HG03432 (cell line): ENCODE data around the gene FAM13A.
"Not testable (repeated sequence)": the region's sequence is repeated elsewhere in the genome, so short reads cannot be mapped to it uniquely, and the experiment has no call there.

ENCODE experiments used
- ATAC-seq: cut with Tn5 transposase; IDR thresholded peaks from one replicate; pipeline ENCODE4 v1.9.1; 2021; ENCODE audit warnings: mild to moderate bottlenecking, moderate library complexity; ENCODE audit not compliant: unreplicated experiment

FAM13A gene

DNA sequence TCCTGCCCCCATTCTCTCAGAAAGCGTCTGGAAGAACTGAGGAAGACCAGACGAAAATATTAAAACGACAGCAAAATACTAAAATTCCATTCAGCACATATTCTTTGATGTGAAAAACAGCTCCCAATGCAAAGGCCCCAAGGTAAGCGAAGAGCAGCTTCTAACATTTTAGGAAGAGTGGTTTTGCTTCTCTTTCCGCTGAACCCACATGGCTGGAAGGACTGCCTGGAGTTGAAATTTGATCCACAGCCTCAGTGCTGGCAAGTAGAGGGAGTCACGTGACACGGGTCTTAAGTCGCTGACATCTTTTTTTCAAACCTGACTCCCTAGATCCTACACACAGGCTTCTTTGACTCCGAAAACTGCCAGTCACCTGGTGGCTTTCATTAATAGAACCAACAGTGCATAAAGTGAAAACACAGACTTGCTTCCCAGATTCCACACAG lies at the start of gene FAM13A:
TSS of gene FAM13A (minus strand) at position 233 of the 446 bp plus-strand sequence. CDS start at position 12, 221 bp downstream.
- ATAC-seq, result peak; percentile 77

DNA sequence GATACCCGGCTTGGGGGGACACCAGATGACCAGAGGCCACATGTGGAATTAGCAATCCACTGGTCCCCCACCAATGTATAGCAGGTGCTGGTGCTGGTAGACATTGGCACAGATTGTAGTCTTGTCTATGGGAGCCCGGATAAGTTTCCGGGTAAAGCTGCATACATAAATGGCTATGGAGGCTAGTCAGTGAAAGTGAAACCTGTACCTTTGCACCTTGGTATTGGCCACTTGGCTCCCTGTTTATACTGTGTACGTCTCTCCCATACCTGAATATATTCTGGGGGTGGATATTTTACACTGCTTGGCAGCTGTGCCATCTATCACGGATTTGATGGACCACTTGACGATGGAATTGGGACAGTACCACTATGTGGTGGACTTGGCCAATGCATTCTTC lies 48.7 kb upstream of the FAM13A start:
- ATAC-seq, result no peak

DNA sequence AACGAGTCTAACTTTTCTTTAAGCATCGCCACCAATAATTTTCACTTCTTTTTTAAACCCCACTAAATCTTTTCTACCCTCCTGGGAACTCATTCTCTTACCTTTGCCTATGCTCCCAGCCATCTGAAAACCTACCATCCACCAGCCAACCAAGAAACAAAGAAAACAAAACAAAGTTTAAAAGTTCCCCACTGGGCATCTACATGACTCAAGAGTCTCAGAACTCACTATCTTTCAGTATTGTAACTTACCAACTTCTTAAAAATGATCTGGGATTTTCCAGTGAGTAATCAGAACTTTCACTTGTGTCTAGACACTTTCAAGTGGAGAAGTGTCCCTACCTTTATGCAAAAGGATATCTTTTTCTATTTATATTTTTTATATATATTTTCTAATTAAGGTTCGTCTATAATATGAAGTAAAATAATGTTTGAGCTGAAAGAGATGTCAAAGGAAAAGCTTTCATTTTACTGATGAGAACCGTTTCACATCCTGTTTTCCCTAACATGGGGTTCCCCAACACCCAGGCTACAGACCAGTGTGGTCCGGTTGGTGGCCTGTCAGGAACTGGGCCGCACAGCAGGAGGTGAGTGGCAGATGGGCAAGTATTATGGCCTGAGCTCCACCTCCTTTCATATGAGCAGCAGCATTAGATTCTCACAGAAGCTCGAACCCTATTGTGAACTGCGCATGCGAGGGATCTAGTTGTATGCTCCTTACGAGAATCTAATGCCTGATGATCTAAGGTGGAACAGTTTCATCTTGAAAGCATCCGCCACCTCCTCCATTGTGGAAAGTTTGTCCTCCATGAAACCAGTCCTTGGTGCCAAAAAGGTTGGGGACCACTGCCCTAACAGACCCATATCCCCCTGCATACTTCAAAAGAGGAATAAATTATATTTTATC lies 44.5 kb upstream of the FAM13A start:
- ATAC-seq, result peak; percentile 95

DNA sequence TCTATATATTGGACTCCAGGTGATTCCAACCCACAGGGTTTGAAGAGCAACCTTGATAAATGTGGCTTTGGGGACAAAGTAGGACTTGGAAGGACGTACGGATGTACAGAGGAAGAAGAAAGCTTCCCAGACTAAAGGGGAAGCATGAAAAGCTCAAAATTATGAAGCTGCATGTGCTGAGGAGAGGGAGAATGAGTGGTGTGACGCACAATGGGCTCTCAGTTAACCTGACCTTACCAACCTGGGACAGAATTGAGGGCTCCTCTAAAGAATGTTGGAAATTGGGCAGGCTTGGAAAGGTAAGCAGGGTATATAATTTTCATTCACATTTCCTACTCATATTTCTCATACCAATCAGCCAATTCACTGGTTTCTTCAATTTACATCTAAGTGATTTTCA lies 43.9 kb upstream of the FAM13A start:
- ATAC-seq, result peak; percentile 16

DNA sequence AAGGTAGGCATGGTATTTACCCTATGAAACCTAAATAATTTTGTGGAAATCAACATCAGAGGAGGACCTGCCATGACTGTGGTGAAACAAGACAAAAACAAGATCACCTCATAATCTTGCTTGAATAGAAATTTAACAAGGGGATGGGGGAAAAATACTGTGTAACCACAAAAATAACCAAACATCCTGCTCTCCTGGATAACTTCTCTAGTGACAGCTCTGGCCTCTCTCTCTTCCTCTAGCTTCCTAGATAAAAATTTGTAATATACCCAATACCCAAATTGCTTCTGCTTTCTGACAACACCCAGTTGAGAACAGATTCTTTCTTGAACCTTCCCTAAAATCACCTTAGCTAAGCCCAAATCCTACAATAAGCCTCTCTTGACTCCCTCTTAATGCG lies 42.5 kb upstream of the FAM13A start:
- ATAC-seq, result no peak

DNA sequence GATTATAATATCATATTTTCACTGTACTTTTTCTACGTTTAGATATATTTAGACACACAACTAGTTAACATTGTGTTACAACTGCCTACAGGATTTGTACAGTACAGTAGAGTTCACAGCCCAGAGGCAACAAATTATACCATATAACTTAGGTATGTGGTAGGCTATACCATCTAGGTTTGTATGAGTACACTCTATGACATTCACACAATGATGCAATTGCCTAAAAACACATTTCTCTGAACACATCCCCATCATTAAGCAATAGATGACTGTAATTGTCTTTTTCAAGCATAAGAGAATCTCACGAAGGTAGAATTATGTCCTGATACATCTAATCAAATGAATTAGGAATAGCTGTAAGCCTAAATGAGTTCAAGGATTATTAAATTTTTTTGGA lies 42.0 kb upstream of the FAM13A start:
- no peak for ATAC-seq

DNA sequence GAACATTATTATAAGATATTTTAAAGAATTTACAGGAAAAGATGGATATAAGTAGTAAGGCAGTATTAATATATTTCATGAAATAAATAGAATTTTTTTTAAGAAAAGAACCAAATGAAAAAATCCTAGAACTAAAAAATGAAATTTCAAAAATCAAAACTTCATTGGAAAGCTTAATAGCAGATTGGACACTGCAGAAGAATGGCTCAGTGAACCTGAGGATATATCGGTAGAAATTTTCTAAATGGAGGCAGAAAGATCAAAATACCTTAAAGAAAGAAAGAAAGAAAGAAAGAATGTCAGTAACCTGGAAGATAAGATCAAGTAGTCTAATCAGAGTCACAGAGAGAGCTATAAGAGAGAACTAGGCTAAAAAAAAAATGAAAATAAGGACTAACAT lies 21.3 kb upstream of the FAM13A start:
- no peak for ATAC-seq

DNA sequence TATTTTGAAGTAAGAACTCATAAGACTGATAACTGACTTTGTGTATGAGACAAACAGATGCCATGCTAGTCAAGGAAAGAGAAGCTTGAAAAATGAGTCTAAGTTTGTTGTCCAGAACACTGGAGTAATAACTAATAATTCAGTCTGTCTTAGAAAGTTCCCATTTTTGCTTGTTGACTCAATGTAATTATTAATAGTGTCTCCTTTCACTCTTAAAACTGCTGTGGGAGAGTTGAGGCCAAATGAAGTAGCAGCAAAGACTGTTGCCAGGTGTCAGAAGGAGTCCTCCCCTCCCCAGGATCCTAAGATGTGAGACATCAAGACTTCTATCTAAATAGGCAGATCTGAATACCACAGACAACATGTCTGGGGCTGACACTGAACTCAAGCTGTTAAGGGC lies 20.8 kb upstream of the FAM13A start:
- ATAC-seq, result no peak

DNA sequence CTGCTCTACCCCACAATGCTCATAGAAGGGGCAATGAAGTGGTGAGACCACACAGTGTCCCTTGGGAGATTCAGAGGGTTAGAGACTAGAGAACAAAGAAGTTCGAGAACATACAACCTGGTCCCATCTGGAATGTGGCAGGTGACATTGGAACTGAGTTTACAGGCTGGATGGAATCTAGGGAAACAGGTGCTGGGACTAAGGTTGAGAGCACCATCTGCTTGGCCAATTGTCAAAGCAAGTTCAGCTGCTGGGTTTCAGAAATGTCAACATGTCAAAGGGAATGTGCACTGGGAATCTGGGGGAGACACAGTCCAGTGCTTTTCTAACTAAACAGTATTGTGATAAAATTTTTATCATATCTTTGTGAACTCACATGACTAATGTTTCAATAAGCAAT lies 15.9 kb upstream of the FAM13A start:
- ATAC-seq, result no peak

DNA sequence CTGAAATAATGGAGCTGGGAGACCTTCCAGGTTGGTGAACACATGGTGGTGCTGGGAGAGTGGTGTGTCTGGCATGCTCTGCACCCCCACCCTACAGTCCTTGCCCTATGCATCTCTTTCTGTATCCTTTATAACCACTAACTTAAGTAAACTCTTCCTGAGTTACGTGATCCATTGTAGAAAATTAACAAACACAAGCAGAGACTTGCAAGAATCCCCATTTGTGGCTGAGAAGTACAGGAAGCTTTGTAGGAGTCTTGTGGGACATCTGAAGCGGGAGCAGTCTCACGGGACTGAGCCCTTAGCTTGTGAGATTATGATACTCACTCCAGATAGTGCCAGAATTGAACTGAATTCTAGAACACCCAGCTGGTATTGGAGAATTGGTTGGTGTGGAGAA lies 14.3 kb upstream of the FAM13A start:
- no peak for ATAC-seq

DNA sequence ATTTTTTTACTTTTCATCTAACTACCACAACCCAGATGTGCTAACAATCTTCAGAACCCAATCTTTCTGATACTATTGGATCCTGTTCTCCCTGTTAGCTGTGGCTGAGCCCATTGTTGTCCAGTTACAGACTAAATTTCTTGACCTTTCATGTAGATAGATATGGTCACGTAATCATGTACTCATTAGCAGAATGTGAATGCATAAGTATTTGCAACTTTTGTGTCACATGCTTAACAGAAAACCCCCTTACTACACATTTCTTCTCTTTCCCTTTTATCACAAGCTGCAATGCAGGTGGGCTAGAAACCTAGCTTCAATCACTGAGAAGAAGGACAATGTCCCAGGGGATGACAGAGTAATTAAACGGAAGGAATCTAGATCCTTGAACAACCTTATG lies 13.1 kb upstream of the FAM13A start:
- ATAC-seq, result peak; percentile 48

DNA sequence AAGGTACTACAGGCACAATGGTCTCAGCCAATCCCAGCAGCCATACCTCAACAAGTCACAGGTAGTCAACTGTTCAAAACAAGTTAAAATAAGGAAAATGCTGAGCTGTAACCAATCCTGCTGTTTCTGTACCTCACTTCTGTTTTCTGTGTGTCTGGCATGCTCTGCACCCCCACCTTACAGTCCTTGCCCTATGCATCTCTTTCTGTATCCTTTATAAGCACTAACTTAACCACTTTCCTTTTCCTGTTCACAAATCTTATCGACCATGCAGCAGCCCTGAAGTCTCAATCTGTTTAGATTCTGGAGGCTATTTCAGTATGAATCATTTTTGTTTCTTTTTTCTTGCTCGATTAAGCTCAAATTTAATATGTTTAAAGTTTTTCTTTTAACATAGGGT lies 12.5 kb upstream of the FAM13A start:
- peak; percentile 92 for ATAC-seq

DNA sequence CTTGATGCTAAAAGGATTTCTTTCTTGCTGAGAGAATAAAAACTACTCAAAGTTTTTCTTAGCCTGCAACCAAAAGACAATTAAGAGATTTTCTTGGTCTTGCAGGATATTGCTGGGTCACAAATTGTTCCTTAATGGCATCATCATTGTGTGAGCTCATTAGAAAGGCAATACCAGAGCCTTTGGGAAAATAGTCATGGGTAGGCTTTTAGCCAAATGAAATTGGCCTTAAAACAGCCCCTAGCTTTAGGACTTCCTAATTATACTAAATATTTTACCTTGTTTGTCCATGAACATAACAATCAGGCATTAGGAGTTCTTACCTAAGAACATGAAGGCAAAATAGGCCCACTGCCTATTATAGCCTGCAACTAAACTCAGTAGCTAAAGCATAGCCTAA lies 10.4 kb upstream of the FAM13A start:
- no peak for ATAC-seq

DNA sequence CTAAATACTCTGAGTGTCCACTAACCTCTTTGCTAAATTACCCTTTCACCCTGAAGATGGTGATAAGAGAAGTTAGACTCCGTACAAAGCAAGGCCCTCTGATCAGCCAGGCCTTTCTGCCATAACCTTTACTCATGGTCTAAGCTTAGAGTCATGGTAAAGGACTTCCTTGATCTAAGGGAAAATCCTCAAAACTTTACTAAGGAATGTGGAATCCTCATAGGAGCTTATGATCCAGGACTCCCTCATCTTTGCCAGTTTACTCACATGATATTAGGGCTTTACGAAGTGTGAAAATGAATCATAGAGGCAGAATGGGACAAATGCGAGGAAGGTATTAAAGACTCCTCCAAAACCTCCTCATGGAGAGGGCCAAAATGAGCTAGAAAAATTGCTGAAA lies 7.9 kb upstream of the FAM13A start:
- ATAC-seq, result no peak

DNA sequence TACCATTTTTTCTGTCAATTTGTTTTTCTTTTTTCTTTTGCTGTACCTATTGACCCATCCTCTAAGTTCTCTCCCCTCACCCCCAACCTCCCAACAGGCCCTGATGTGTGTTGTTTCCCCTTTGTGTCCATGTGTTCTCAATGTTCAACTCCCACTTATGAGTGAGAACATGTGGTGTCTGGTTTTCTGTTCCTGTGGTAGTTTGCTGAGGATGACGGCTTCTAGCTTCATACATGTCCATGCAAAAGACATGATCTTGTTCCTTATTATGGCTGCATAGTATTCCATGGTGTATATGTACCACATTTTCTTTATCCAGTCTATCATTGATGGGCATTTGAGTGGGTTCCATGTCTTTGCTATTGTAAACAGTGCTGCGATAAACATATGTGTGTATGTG lies 859 bp upstream of the FAM13A start:
- ATAC-seq, result not testable (repeated sequence)

DNA sequence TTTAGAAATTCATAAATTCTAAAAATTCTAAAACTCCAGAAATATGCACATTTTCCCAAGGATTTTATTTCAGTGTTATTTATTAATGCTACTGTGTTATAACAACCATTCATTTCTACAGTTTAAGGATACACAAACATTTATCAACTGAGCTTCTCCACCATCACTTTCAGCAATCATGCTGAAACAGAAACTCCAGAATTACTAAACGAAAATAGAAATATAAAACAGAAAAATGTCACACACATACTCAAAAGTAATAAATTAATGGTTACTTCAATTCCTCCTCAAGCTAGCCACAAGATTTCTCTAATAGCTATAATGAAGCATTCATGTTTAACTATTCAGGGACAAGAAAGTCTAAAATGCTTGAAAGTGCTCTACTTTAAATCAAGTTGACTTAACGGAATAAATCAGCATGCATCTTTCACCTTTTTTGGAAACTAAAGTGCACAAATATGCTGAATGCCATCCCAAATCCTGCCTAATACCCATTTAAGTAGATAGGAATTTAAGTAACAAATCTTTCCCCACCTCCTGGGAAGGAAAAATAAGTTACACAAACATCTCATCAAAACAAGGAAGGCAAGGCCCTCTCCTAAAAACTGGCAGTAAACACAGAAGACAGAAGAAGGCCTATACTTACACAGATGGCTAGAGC lies 563 bp downstream of the FAM13A start:
- ATAC-seq, result peak; percentile 57

DNA sequence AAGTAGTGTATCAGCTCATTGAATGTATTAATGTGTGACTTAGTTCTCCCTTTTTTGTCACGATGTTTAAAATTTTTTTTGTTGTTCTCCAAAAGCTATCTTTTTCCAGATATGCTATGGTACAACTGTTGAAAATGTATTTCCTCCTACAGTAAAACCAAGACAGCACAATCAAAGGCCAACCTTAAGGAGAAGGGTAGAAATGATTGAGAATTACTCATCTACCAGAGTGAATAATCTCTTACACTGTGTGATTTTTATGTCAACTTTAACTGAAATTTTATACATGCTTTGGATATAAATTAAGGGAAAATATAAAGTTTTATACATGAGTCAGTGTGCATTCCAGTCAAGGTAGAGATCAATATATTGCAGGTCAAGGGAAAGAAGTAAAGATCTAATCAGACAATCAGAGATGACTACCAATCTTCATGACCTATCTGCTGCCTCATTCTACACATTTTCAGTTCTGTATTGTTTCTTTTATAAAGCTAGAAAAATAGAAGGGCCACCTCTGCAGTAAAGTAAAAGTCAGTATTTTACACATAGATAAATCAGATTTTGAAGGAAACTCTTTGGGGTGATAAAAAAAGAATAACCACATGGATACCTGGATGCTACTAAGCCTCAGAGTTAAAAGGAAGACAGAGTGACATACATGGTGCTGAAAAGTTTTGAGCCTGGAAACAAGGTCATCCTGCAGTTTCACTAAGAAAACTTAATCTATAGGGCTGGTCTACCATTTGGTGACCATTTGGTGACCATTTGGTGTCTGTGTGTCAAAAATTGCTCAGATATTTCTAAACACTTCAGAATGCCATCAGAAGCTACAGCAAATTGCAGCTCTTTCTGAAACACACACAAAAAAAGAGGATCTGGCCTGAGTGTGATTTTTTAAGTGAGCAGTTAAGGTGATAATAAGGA lies 1.6 kb downstream of the FAM13A start:
- ATAC-seq, result no peak

DNA sequence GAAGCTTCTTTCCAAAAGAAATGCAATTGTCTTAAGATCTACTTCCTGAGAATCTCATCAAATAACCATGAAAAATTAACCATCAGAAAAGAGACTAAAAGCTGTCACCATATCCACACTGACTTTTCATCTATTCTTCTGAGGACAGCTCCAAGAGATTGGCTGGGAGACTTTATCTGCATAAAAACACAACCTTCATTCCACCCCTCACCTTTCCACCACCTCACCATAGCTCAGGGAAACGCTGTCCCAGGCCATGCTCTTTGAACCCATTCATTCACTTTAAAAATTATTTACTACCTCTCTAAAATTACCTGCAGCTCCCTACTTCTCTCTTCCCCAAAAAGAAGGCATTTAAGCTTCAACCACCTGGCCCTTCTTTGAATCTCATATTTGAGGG lies 2.4 kb downstream of the FAM13A start:
- ATAC-seq, result no peak

DNA sequence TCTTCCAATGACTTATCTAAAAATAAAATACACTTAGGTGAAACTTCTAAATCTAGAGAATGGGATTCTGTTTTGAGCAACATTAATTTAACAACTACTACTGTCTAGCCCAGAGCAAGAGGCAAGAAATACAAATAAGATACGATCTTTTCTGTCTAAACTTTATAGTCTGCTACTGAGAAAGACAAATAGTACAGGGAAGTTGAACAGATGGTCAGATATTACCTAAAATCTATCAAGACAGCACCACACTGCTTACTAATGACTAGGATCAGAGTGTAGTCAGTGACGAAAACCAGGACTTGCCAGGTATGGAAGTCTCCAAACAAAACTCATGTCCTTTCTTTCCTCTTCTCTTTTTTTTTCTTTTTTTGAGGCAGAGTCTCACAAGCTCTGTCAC lies 7.1 kb downstream of the FAM13A start:
- no peak for ATAC-seq

DNA sequence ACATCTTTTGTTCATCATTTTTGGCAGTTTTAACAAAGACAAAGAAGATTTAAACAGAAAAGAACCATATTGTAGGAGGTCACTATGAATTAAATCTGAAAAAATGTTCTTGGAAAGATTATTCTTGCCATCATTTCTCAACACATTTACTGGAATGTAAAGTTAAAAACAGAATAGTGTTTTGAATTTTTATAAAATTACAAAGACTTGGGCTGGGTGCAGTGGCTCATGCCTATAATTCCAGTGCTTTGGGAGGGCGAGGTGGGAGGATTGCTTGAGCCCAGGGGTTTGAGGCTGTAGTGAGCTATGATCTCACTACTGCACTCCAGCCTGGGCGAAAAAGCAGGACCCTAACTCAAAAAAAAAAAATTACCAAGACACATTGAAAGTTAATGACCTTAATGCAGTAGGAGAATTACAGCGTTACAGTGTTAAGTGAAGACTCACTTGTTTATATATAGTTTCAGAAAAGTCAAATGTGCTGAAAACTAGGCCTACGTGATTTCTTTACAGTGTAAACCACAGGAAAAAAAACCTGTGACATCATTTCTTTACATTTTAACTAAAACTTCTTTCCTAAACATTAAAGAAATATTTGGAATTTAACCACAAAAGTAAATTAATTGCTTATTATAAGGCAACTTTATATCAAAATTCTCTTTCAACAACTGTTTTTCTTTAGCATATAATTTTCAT lies 7.9 kb downstream of the FAM13A start:
- ATAC-seq, result no peak
